ENCODE data around the gene SEC61A2. TPM values are rescaled to one million over a fixed set of nuclear protein-coding genes. Genes with fewer than 3 reads are reported as not detected.

Gene SEC61A2
- total RNA-seq, 1 donor from 2014 or later, result 39.1 TPM

- Histone ChIP-seq H3K9me3 (ENCODE audit: low read depth) (no peaks in the 10 kb centered on the region), H3K4me3 (no peak overlapping the region), H4K20me1 (ENCODE audit: low read depth) (peaks cover 17% of the 10 kb centered on the region), H3K36me3 (peaks cover 10% of the 10 kb centered on the region), H3K79me2 (ENCODE audit: low read depth) (peaks cover 95% of the 10 kb centered on the region), H3K9ac (no peak overlapping the region), H3K4me2 (peak overlapping the region; percentile 95), H3K27me3 (no peaks in the 10 kb centered on the region), H3F3A (ENCODE audit: low read depth) (peaks cover 12% of the 10 kb centered on the region), H2AFZ (replicated peaks) (no peak overlapping the region), H3K27ac (no peak overlapping the region), H3K4me1 (peaks cover 19% of the 10 kb centered on the region)
- TF ChIP-seq EZH2phosphoT487 (IDR thresholded peaks at IDR 0.05) (no peak), EZH2 (IDR thresholded peaks at IDR 0.05) (no peak), CTCF (IDR thresholded peaks at IDR 0.05) (no peak)
- Mint-ChIP-seq H3K27me3 (ENCODE audit: insufficient read depth, low read depth) (peaks cover 3% of the 10 kb centered on the region), H3K4me3 (peak overlapping the region; percentile 7), H3K36me3 (peaks cover 12% of the 10 kb centered on the region), H3K9me3 (no peaks in the 10 kb centered on the region), H3K4me1 (peaks cover 14% of the 10 kb centered on the region), H3K27ac (no peak overlapping the region)
- no peak for DNase-seq (ENCODE audit: low spot score)
Measured at GRCh38 chr10:12198156-12198555, 68.7 kb downstream of the SEC61A2 start.

- H3K9ac ChIP-seq, result no peak overlapping the region
- H3K4me3 ChIP-seq, result no peak overlapping the region
- no peak overlapping the region for H2AFZ ChIP-seq (replicated peaks)
- H4K20me1 ChIP-seq (ENCODE audit: low read depth), result peaks cover 20% of the 10 kb centered on the region
- Mint-ChIP-seq H3K27me3 (ENCODE audit: insufficient read depth, low read depth) (no peaks in the 10 kb centered on the region), H3K4me1 (peaks cover 8% of the 10 kb centered on the region), H3K9me3 (no peaks in the 10 kb centered on the region), H3K4me3 (no peak overlapping the region), H3K27ac (no peak overlapping the region), H3K36me3 (peaks cover 20% of the 10 kb centered on the region)
- no peak overlapping the region for H3K4me2 ChIP-seq
- H3K4me1 ChIP-seq, result peaks cover 13% of the 10 kb centered on the region
- no peak for DNase-seq (ENCODE audit: low spot score)
- H3K27ac ChIP-seq, result no peak overlapping the region
- H3K27me3 ChIP-seq, result no peaks in the 10 kb centered on the region
- H3K79me2 ChIP-seq (ENCODE audit: low read depth), result peaks cover 97% of the 10 kb centered on the region
- H3F3A ChIP-seq (ENCODE audit: low read depth), result peaks cover 9% of the 10 kb centered on the region
- TF ChIP-seq EZH2 (IDR thresholded peaks at IDR 0.05) (no peak), CTCF (IDR thresholded peaks at IDR 0.05) (no peak), EZH2phosphoT487 (IDR thresholded peaks at IDR 0.05) (no peak)
- H3K36me3 ChIP-seq, result peaks cover 10% of the 10 kb centered on the region
- H3K9me3 ChIP-seq (ENCODE audit: low read depth), result no peaks in the 10 kb centered on the region
Measured at GRCh38 chr10:12200850-12201249, 71.4 kb downstream of the SEC61A2 start.

- peaks cover 97% of the 10 kb centered on the region for H3K79me2 ChIP-seq (ENCODE audit: low read depth)
- no peak overlapping the region for H3K4me2 ChIP-seq
- Mint-ChIP-seq H3K27ac (no peak overlapping the region), H3K4me3 (no peak overlapping the region), H3K4me1 (peaks cover 4% of the 10 kb centered on the region), H3K36me3 (peaks cover 23% of the 10 kb centered on the region), H3K27me3 (ENCODE audit: insufficient read depth, low read depth) (no peaks in the 10 kb centered on the region), H3K9me3 (no peaks in the 10 kb centered on the region)
- H3K27me3 ChIP-seq, result no peaks in the 10 kb centered on the region
- H3K27ac ChIP-seq, result no peak overlapping the region
- H2AFZ ChIP-seq (replicated peaks), result no peak overlapping the region
- no peaks in the 10 kb centered on the region for H3K9me3 ChIP-seq (ENCODE audit: low read depth)
- peaks cover 20% of the 10 kb centered on the region for H4K20me1 ChIP-seq (ENCODE audit: low read depth)
- TF ChIP-seq EZH2 (IDR thresholded peaks at IDR 0.05) (no peak), CTCF (IDR thresholded peaks at IDR 0.05) (no peak), EZH2phosphoT487 (IDR thresholded peaks at IDR 0.05) (no peak)
- no peak overlapping the region for H3K4me3 ChIP-seq
- peaks cover 4% of the 10 kb centered on the region for H3F3A ChIP-seq (ENCODE audit: low read depth)
- H3K4me1 ChIP-seq, result peaks cover 13% of the 10 kb centered on the region
- H3K9ac ChIP-seq, result no peak overlapping the region
- peaks cover 10% of the 10 kb centered on the region for H3K36me3 ChIP-seq
- no peak for DNase-seq (ENCODE audit: low spot score)
Measured at GRCh38 chr10:12201543-12201942, 72.1 kb downstream of the SEC61A2 start.

Measured in neural progenitor cell (in vitro differentiated cells).